NCI-H2227 treated with DMSO at 0.1 percent for 48 hours (cell line): ENCODE results near the gene CSAG1.
"Not testable (repeated sequence)": the region's sequence is repeated elsewhere in the genome, so short reads cannot be mapped to it uniquely, and the experiment has no call there.

ENCODE experiments used
- DNase-seq: peaks from one replicate; lab custom pipeline; 2025; lab: John Stamatoyannopoulos, UW

The CSAG1 gene

GRCh38 chrX:152733261-152733975 is at the start of gene CSAG1, which contains the start of gene MAGEA12:
TSS of gene CSAG1 (minus strand) at chrX:152733721. CDS start at chrX:152732460, 1,261 bp downstream.
TSS of gene MAGEA12 (plus strand) at chrX:152733757. CDS start at chrX:152736162, 2,405 bp downstream.
- peak; percentile 55 for DNase-seq

GRCh38 chrX:152769549-152770289 is 36.2 kb upstream of the CSAG1 start, which contains the start of gene MAGEA6:
TSS of gene MAGEA6 (minus strand) at chrX:152769689. CDS start at chrX:152767650, 2,039 bp downstream.
- DNase-seq = not testable (repeated sequence)

GRCh38 chrX:152766562-152766961 is 33.0 kb upstream of the CSAG1 start:
- DNase-seq = not testable (repeated sequence)

- DNase-seq = not testable (repeated sequence)
Measured at GRCh38 chrX:152761582-152761981, 28.1 kb upstream of the CSAG1 start.

- DNase-seq = not testable (repeated sequence)
Measured at GRCh38 chrX:152759544-152759943, 26.0 kb upstream of the CSAG1 start.

GRCh38 chrX:152758918-152759317 is 25.4 kb upstream of the CSAG1 start, which contains the start of gene CSAG3:
TSS of gene CSAG3 (plus strand) at chrX:152759218.
- DNase-seq = not testable (repeated sequence)

GRCh38 chrX:152754871-152755270 is 21.4 kb upstream of the CSAG1 start:
- DNase-seq = not testable (repeated sequence)

GRCh38 chrX:152753686-152754650 is 20.4 kb upstream of the CSAG1 start, which contains the start of gene MAGEA2:
TSS of gene MAGEA2 (minus strand) at chrX:152753842. CDS start at chrX:152751363, 2,479 bp downstream.
- not testable (repeated sequence) for DNase-seq

GRCh38 chrX:152738560-152738959 is 5.0 kb upstream of the CSAG1 start:
- DNase-seq = no peak

- DNase-seq = not testable (repeated sequence)
Measured at GRCh38 chrX:152736528-152736927, 3.0 kb upstream of the CSAG1 start.

GRCh38 chrX:152735860-152736511 is 2.5 kb upstream of the CSAG1 start:
- DNase-seq = no peak

GRCh38 chrX:152735101-152735500 is 1.6 kb upstream of the CSAG1 start:
- DNase-seq = no peak

- not testable (repeated sequence) for DNase-seq
Measured at GRCh38 chrX:152734143-152734858, 780 bp upstream of the CSAG1 start.

- DNase-seq = no peak
Measured at GRCh38 chrX:152725409-152725808, 8.1 kb downstream of the CSAG1 start.

GRCh38 chrX:152713815-152714787 is 19.4 kb downstream of the CSAG1 start, which contains the start of gene MAGEA2B:
TSS of gene MAGEA2B (plus strand) at chrX:152714628. CDS start at chrX:152717107, 2,479 bp downstream.
- DNase-seq = not testable (repeated sequence)

- not testable (repeated sequence) for DNase-seq
Measured at GRCh38 chrX:152713195-152713594, 20.3 kb downstream of the CSAG1 start.

- DNase-seq = not testable (repeated sequence)
Measured at GRCh38 chrX:152709173-152709572, 24.3 kb downstream of the CSAG1 start, which contains the start of gene CSAG2. TSS of gene CSAG2 (minus strand) at chrX:152709273. CDS start at chrX:152709112, 161 bp downstream.

- DNase-seq = not testable (repeated sequence)
Measured at GRCh38 chrX:152706500-152706899, 27.0 kb downstream of the CSAG1 start.

GRCh38 chrX:152700390-152700789 is 33.1 kb downstream of the CSAG1 start:
- not testable (repeated sequence) for DNase-seq
